IMR-90 (cell line): ENCODE measurements around the gene SEC11A. TPM values are rescaled to one million over a fixed set of nuclear protein-coding genes. Genes with fewer than 3 reads are reported as not detected.

Experiments used
- ATAC-seq: fragments of 200-7000 bp; cut with Tn5 transposase; 2 replicates; pipeline ENCODE4 v1.9.1; 2020; ENCODE audit warnings: low read depth, mild to moderate bottlenecking, moderate library complexity
- BruUV-seq: library from RNA; stranded (reverse); fragments of 400-500 nt; replicated peaks from 2 replicates; lab custom pipeline; 2021; lab: Mats Ljungman, UMichigan
- CTCF ChIA-PET: fragments of 300-600 bp; formaldehyde crosslinking; extraction: SDS; loops from one replicate; lab custom pipeline; 2021; ENCODE audit warnings: antibody characterized with exemption; lab: Yijun Ruan, JAX
- POLR2A ChIA-PET: fragments of 300-600 bp; sonication (Branson Sonifier 250); formaldehyde crosslinking; loops from one replicate; lab custom pipeline; 2022; ENCODE audit warnings: antibody characterized with exemption; ENCODE audit not compliant: unreplicated experiment; lab: Charles Lee
- DNase-seq: peaks from one replicate; pipeline ENCODE4 v3.0.0; 2013
- H2AFZ ChIP-seq: replicated peaks from 2 replicates; pipeline ENCODE3; 2013; ENCODE audit warnings: low read length, mild to moderate bottlenecking; ENCODE audit not compliant: poor library complexity
- H2AK5ac ChIP-seq: 2 replicates; pipeline ENCODE4 v1.6.1; 2013; ENCODE audit warnings: low read depth, low read length, inconsistent platforms
- H2AK9ac ChIP-seq: replicated peaks from 2 replicates; pipeline ENCODE3; 2013; ENCODE audit warnings: mild to moderate bottlenecking, low read depth, low read length, moderate library complexity; ENCODE audit not compliant: poor library complexity
- H2BK120ac ChIP-seq: 2 replicates; pipeline ENCODE4 v1.6.1; 2013; ENCODE audit warnings: low read depth, low read length, inconsistent platforms
- H2BK15ac ChIP-seq: 3 replicates; pipeline ENCODE4 v1.6.1; 2013; ENCODE audit warnings: low read depth, low read length, inconsistent platforms
- H2BK20ac ChIP-seq: 2 replicates; pipeline ENCODE4 v1.6.1; 2013; ENCODE audit warnings: low read depth, mild to moderate bottlenecking, inconsistent platforms, low read length, moderate library complexity
- H2BK5ac ChIP-seq: 2 replicates; pipeline ENCODE4 v1.6.1; 2013; ENCODE audit warnings: mild to moderate bottlenecking, low read depth, low read length, inconsistent platforms; ENCODE audit not compliant: poor library complexity, severe bottlenecking
- H3K14ac ChIP-seq: replicated peaks from 2 replicates; pipeline ENCODE4 v1.6.1; 2013; ENCODE audit warnings: low read depth, low read length, inconsistent platforms
- H3K18ac ChIP-seq: 2 replicates; pipeline ENCODE4 v1.6.1; 2013; ENCODE audit warnings: low read depth, low read length, control low read depth
- H3K23ac ChIP-seq: 2 replicates; pipeline ENCODE4 v1.6.1; 2013; ENCODE audit warnings: low read depth, low read length, inconsistent platforms
- H3K27ac ChIP-seq: 2 replicates; pipeline ENCODE4 v1.5.1; 2013; ENCODE audit warnings: mild to moderate bottlenecking, control low read depth, low read length; ENCODE audit not compliant: insufficient read depth
- H3K27me3 ChIP-seq: 2 replicates; pipeline ENCODE4 v1.6.1; 2013; ENCODE audit warnings: low read length; ENCODE audit not compliant: control insufficient read depth, insufficient read depth
- H3K36me3 ChIP-seq: 2 replicates; pipeline ENCODE4 v1.6.1; 2013; ENCODE audit warnings: low read length, mixed read lengths; ENCODE audit not compliant: control insufficient read depth, insufficient read depth
- H3K4ac ChIP-seq: 2 replicates; pipeline ENCODE4 v1.6.1; 2013; ENCODE audit warnings: low read depth, low read length, inconsistent platforms
- H3K4me1 ChIP-seq: 2 replicates; pipeline ENCODE4 v1.6.1; 2013; ENCODE audit warnings: low read length, mixed read lengths; ENCODE audit not compliant: control insufficient read depth, insufficient read depth
- H3K4me2 ChIP-seq: 2 replicates; pipeline ENCODE4 v1.6.1; 2013; ENCODE audit warnings: low read depth, mild to moderate bottlenecking, control low read depth, low read length, moderate library complexity
- H3K4me3 ChIP-seq: 2 replicates; pipeline ENCODE4 v1.5.1; 2013; ENCODE audit warnings: low read depth, mild to moderate bottlenecking, control low read depth, low read length, moderate library complexity; ENCODE audit not compliant: insufficient read depth
- H3K56ac ChIP-seq: 2 replicates; pipeline ENCODE4 v1.6.1; 2013; ENCODE audit warnings: low read length, inconsistent platforms; ENCODE audit not compliant: insufficient read depth; ENCODE audit errors: extremely low read depth
- H3K79me1 ChIP-seq, 2 experiments: 2 replicates each; pipeline ENCODE4 v1.6.1; 2013; ENCODE audit warnings: low read length in 2 of 2, inconsistent platforms in 1 of 2, low read depth in 1 of 2
- H3K9ac ChIP-seq: 2 replicates; pipeline ENCODE4 v1.6.1; 2013; ENCODE audit warnings: low read depth, low read length, control low read depth
- H3K9me1 ChIP-seq: 2 replicates; pipeline ENCODE4 v1.6.1; 2013; ENCODE audit warnings: low read length, inconsistent platforms; ENCODE audit not compliant: insufficient read depth
- H3K9me3 ChIP-seq: 2 replicates; pipeline ENCODE4 v1.6.1; 2013; ENCODE audit warnings: low read length; ENCODE audit not compliant: control insufficient read depth, insufficient read depth
- H4K20me1 ChIP-seq: 2 replicates; pipeline ENCODE4 v1.6.1; 2013; ENCODE audit warnings: low read length, inconsistent platforms; ENCODE audit not compliant: insufficient read depth
- H4K5ac ChIP-seq: 2 replicates; pipeline ENCODE4 v1.6.1; 2013; ENCODE audit warnings: mild to moderate bottlenecking, low read depth, low read length, control low read depth
- H4K8ac ChIP-seq, 2 experiments: 2 replicates each; pipeline ENCODE4 v1.6.1; 2013; ENCODE audit warnings: low read depth in 2 of 2, low read length in 2 of 2, control low read depth in 1 of 2, inconsistent platforms in 1 of 2
- H4K91ac ChIP-seq: 2 replicates; pipeline ENCODE4 v1.6.1; 2013; ENCODE audit warnings: low read depth, low read length, inconsistent platforms; ENCODE audit not compliant: insufficient read depth
- MAFK ChIP-seq: IDR thresholded peaks from 2 replicates; pipeline ENCODE4 v1.6.1; 2012; ENCODE audit warnings: low read depth, low read length, improper control_type of control experiment
- MAZ ChIP-seq: IDR thresholded peaks from 2 replicates; pipeline ENCODE4 v1.6.1; 2012; ENCODE audit warnings: low read depth, mild to moderate bottlenecking, low read length, improper control_type of control experiment, moderate library complexity, borderline replicate concordance
- MXI1 ChIP-seq: IDR thresholded peaks from 2 replicates; pipeline ENCODE4 v1.6.1; 2012; ENCODE audit warnings: low read depth, mild to moderate bottlenecking, low read length, moderate library complexity, borderline replicate concordance
- POLR2A ChIP-seq: IDR thresholded peaks from 2 replicates; pipeline ENCODE4 v1.6.1; 2012; ENCODE audit warnings: mild to moderate bottlenecking, low read depth, low read length
- RAD21 ChIP-seq: IDR thresholded peaks from 2 replicates; pipeline ENCODE4 v1.6.1; 2012; ENCODE audit warnings: low read length, improper control_type of control experiment
- RFX5 ChIP-seq: IDR thresholded peaks from 2 replicates; pipeline ENCODE4 v1.8.0; 2012; ENCODE audit warnings: low read depth, mild to moderate bottlenecking, low read length, moderate library complexity
- WGBS, 2 experiments: methylation state at CpG; one replicate each; pipeline versions ENCODE4 v1.1.5 to v1.1.7; 2013; ENCODE audit warnings: missing lambda C conversion rate in 2 of 2; ENCODE audit not compliant: insufficient read length in 1 of 2; ENCODE audit errors: extremely low coverage in 2 of 2; 5-methylcytosine and 5-hydroxymethylcytosine counted together
- dilution Hi-C: fragments of 300-500 bp; cut with HindIII; formaldehyde crosslinking; loops from one replicate; pipeline ENCODE4 v1.14.3; 2018; ENCODE audit warnings: low sequenced_read_pairs; ENCODE audit not compliant: unreplicated experiment
- in situ Hi-C: fragments of 300-500 bp; cut with MboI; formaldehyde crosslinking; loops from 3 replicates; pipeline ENCODE4 v1.14.3; 2019; ENCODE audit warnings: low sequenced_read_pairs, inconsistent platforms, mixed read lengths
- intact Hi-C: fragments of 100-400 bp; cut with micrococcal nuclease; formaldehyde crosslinking; loops from 2 replicates; pipeline ENCODE4 v1.10.0; 2022
- polyA plus RNA-seq, 3 experiments: library from polyadenylated mRNA; depleted of rRNA; stranded (reverse); fragments of >200 nt; gene quantifications; 2 replicates each; pipeline ENCODE4 v1.2.3, GENCODE V29; 2012; ENCODE audit warnings: low replicate concordance in 1 of 3
- total RNA-seq: library from RNA; depleted of rRNA; stranded (reverse); fragments of >200 nt; gene quantifications from 2 replicates; pipeline ENCODE4 v1.2.3, GENCODE V29; 2012

SEC11A gene
- total and polyA plus RNA-seq, 2 of the 4 experiments (the other 2 are of a cell fraction) = 62.4 to 108 TPM

DNA sequence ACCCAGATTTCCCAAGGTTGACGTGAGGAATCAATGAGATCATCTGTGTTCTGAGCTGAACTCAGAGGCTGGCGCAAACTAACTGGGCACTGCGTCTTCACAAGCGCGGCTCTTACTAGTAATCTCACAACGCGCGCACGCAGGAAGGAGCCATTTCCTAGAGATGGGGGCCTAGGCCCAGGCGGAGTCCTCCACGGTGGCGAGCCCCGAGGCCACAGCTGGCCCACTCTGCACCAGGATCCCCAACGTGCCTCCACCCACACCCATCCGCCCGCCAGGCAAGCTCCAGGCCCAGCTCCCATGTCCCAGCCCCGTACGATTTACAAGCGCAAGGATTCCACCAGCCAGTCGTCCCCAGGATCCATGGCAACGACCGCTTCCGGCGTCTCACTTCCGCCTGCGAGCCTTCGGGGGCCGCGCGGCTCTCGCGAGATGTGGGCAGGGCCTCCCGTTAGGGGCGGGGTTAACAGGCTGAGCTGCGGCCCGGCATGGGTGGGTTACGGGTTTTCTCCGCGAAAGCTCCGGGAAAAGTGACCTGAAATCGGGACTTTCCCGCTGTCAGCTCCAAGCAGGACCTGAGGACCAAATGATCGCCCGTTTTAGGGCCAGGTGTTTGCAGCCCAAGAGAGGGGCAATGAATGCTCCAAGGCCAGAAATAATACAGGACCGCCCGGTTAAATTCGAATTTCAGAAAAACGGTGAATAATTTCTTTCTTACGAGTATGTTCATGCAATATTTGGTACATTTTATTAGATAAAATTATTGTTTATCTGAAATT is 61.8 kb downstream of the SEC11A start, which contains the start of gene WDR73:
Gene WDR73, minus strand, starts transcription at position 374 of the 779 bp plus-strand sequence. Its CDS starts 9 bp downstream, at position 365.
- Histone ChIP-seq H2BK15ac (no peak within 1 kb of the TSS; the same call in 2 of the 3 replicates), H2AFZ (peak within 1 kb of the TSS; percentile 95), H3K9ac (peak within 1 kb of the TSS; percentile 95), H3K4me3 (peak within 1 kb of the TSS; percentile 83), H3K18ac (peak within 1 kb of the TSS; percentile 58), H3K9me1 (peaks cover 13% of the 10 kb centered on the region), H4K91ac (peak within 1 kb of the TSS; percentile 78), H3K23ac (peak within 1 kb of the TSS; percentile 90), H2BK120ac (0 out of 2 replicates have a peak within 1 kb of the TSS, but pooled peaks have one; percentile 35), H3K79me1 (peaks cover 19 to 53% of the 10 kb centered on the region in 2 experiments), H3K56ac (peak within 1 kb of the TSS; percentile 93), H3K14ac (peak within 1 kb of the TSS; percentile 96), H3K27ac (peak within 1 kb of the TSS; percentile 92), H3K4me1 (peaks cover 9% of the 10 kb centered on the region), H4K8ac (peak within 1 kb of the TSS; percentile 88 to 98), H3K4me2 (peak within 1 kb of the TSS; percentile 87), H3K4ac (peak within 1 kb of the TSS; percentile 92), H3K9me3 (no peaks in the 10 kb centered on the region), H3K27me3 (no peaks in the 10 kb centered on the region), H2AK9ac (peak within 1 kb of the TSS; percentile 97), H2AK5ac (peak within 1 kb of the TSS; percentile 91), H2BK20ac (no peak within 1 kb of the TSS; the same call in 1 of the 2 replicates), H3K36me3 (peaks cover 12% of the 10 kb centered on the region), H4K5ac (peak within 1 kb of the TSS; percentile 78), H4K20me1 (no peaks in the 10 kb centered on the region), H2BK5ac (peak within 1 kb of the TSS; percentile 85)
- intact Hi-C loops = loop anchor here (1.0 to 5.0 kb wide), 5 partner anchors 52 to 274 kb away; partner anchors contain the start of genes ZNF592 and ZSCAN2
- CTCF ChIA-PET = interaction anchor here (1.3 kb wide), 1 partner anchor 224 kb away, joined by 6 read pairs; no protein-coding TSS in a partner anchor
- in situ Hi-C loops = no loop called here
- TF ChIP-seq MAZ (peak; percentile 63; the same call in 1 of the 2 replicates), MXI1 (0 out of 2 replicates have a peak, but pooled peaks have one; percentile 45), RAD21 (no peak; the same call in 1 of the 2 replicates), MAFK (no peak), POLR2A (peak; percentile 45), RFX5 (no peak)
- WGBS, 2 experiments = 0% methylated on average over 20 of the region's 49 CpGs; no CpG with 5 or more reads in 1 of the 2 experiments
- DNase-seq (peak; percentile 92), ATAC-seq (peak; percentile 89)
- POLR2A ChIA-PET = interaction anchor here (0.5 kb wide), 2 partner anchors 22 to 73 kb away, joined by 3 to 5 read pairs; no protein-coding TSS in a partner anchor
- dilution Hi-C loops = no loop called here
- no TSS peak for BruUV-seq
